Measurements from ENCODE around the gene DDX47.

The DDX47 gene

DNA sequence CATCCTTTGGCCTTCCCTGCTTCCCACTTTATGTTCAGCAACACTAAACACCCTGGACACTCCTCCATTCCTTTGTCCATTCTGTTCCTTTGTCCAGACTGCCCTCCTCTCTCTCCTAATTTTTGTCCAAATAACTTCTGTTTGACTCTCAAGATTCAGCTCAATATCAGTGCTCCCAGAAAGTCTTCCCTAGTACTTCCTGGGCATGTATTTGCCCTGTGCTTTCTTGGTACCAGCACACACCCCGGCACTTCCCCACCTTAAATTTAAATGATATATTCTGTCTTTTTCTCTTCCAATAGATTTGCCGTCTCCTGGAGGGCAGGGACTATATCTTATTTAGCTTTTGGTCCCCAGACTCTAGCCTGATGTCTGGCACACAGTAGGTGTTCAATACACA is 34.1 kb upstream of the DDX47 start:
- H3K4me3 ChIP-seq (ENCODE audit: low read depth, low read length), result no peak overlapping the region
- no peak for TF ChIP-seq CTCF (IDR thresholded peaks at IDR 0.05; ENCODE audit: low read depth, low read length, missing control alignments)
- in situ Hi-C loops (cut with HindIII; ENCODE audit: low sequenced_read_pairs), result no loop called here
- no peak for DNase-seq (ENCODE audit: low read depth)

- no peak for TF ChIP-seq CTCF (IDR thresholded peaks at IDR 0.05; ENCODE audit: low read depth, low read length, missing control alignments)
- DNase-seq (ENCODE audit: low read depth), result peak; percentile 62
- in situ Hi-C loops (cut with HindIII; ENCODE audit: low sequenced_read_pairs), result no loop called here
Measured at GRCh38 chr12:12779529-12779928, 33.6 kb upstream of the DDX47 start.

GRCh38 chr12:12784116-12784515 is 29.0 kb upstream of the DDX47 start:
- no peak for DNase-seq (ENCODE audit: low read depth)
- in situ Hi-C loops (cut with HindIII; ENCODE audit: low sequenced_read_pairs), result no loop called here
- no peak for TF ChIP-seq CTCF (IDR thresholded peaks at IDR 0.05; ENCODE audit: low read depth, low read length, missing control alignments)
- no peak overlapping the region for H3K4me3 ChIP-seq (ENCODE audit: low read depth, low read length)

More at GRCh38 chr12:12779529-12779928, 33.6 kb upstream of the DDX47 start:
- H3K4me3 ChIP-seq (ENCODE audit: low read depth, low read length), result no peak overlapping the region

GRCh38 chr12:12784911-12785814 is 28.0 kb upstream of the DDX47 start, which contains the start of gene APOLD1:
APOLD1 (plus strand) TSS chr12:12785659; CDS start chr12:12785692, 33 bp downstream.
- in situ Hi-C loops (cut with HindIII; ENCODE audit: low sequenced_read_pairs), result no loop called here
- peak within 1 kb of the TSS; percentile 47 for H3K4me3 ChIP-seq (ENCODE audit: low read depth, low read length)
- DNase-seq (ENCODE audit: low read depth), result peak; percentile 69
- no peak for TF ChIP-seq CTCF (IDR thresholded peaks at IDR 0.05; ENCODE audit: low read depth, low read length, missing control alignments)

DNA sequence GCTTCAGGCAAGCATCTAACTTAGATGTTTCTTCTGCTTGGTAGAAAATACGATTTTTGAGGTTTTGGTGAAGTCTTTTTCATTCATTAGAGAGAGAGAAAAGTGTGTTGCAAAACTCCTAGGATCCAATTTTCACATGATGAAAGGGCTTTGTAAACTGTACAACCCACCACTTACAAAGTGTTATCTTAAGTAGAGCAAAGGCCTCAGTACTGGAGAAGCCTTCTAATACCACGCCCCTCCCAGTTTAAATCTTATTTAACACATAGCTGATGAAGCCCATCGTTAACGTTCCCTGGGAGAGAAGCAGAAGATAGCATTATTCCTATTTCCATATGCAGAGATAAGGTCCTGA is 26.8 kb upstream of the DDX47 start:
- no peak for TF ChIP-seq CTCF (IDR thresholded peaks at IDR 0.05; ENCODE audit: low read depth, low read length, missing control alignments)
- peak overlapping the region; percentile 47 for H3K4me3 ChIP-seq (ENCODE audit: low read depth, low read length)
- in situ Hi-C loops (cut with HindIII; ENCODE audit: low sequenced_read_pairs), result no loop called here
- DNase-seq (ENCODE audit: low read depth), result no peak

GRCh38 chr12:12786706-12787601 is 26.2 kb upstream of the DDX47 start:
- H3K4me3 ChIP-seq (ENCODE audit: low read depth, low read length), result peak overlapping the region; percentile 47
- in situ Hi-C loops (cut with HindIII; ENCODE audit: low sequenced_read_pairs), result no loop called here
- TF ChIP-seq CTCF (IDR thresholded peaks at IDR 0.05; ENCODE audit: low read depth, low read length, missing control alignments), result no peak
- DNase-seq (ENCODE audit: low read depth), result no peak
